Neuronal stem cell (in vitro differentiated cells): ENCODE data around the gene KCNK2.

Experiments used
- DNase-seq: peaks from one replicate; pipeline ENCODE4 v3.0.0-alpha.2; 2013; ENCODE audit warnings: low spot score
- H2AFZ ChIP-seq: one replicate; pipeline ENCODE4 v1.6.1; 2013; ENCODE audit warnings: mild to moderate bottlenecking, low read length, inconsistent platforms
- H2AK5ac ChIP-seq: 2 replicates; pipeline ENCODE4 v1.6.1; 2013; ENCODE audit warnings: low read depth, mild to moderate bottlenecking, inconsistent platforms, low read length, moderate library complexity, mixed read lengths
- H2BK120ac ChIP-seq: 2 replicates; pipeline ENCODE4 v1.6.1; 2013; ENCODE audit warnings: low read depth, mild to moderate bottlenecking, inconsistent platforms, low read length, moderate library complexity, mixed read lengths
- H2BK12ac ChIP-seq: one replicate; pipeline ENCODE4 v1.6.1; 2013; ENCODE audit warnings: low read length, inconsistent platforms
- H2BK15ac ChIP-seq: 2 replicates; pipeline ENCODE4 v1.6.1; 2013; ENCODE audit warnings: mild to moderate bottlenecking, low read length, inconsistent platforms, mixed read lengths
- H2BK5ac ChIP-seq: one replicate; pipeline ENCODE4 v1.6.1; 2013; ENCODE audit warnings: inconsistent platforms, mild to moderate bottlenecking, low read length, moderate library complexity
- H3K14ac ChIP-seq: one replicate; pipeline ENCODE4 v1.6.1; 2013; ENCODE audit warnings: low read length, inconsistent platforms
- H3K18ac ChIP-seq: 2 replicates; pipeline ENCODE4 v1.6.1; 2013; ENCODE audit warnings: low read length, inconsistent platforms
- H3K23ac ChIP-seq: 2 replicates; pipeline ENCODE4 v1.6.1; 2013; ENCODE audit warnings: low read depth, mild to moderate bottlenecking, mixed read lengths, low read length, inconsistent platforms; ENCODE audit not compliant: poor library complexity
- H3K27ac ChIP-seq: replicated peaks from 3 replicates; pipeline ENCODE4 v1.5.1; 2013; ENCODE audit warnings: low read length, inconsistent platforms
- H3K27me3 ChIP-seq, 3 experiments: 2 replicates each; pipeline ENCODE4 v1.6.1; 2013; ENCODE audit warnings: low read length in 3 of 3, mild to moderate bottlenecking in 2 of 3, inconsistent platforms in 1 of 3, low read depth in 1 of 3, mixed read lengths in 1 of 3, moderate library complexity in 1 of 3; ENCODE audit not compliant: control insufficient read depth in 3 of 3, insufficient read depth in 3 of 3
- H3K36me3 ChIP-seq, 2 donors: replicated peaks in 1 of 2; 2 replicates each; pipeline ENCODE4 v1.6.1; 2013; ENCODE audit warnings: low read length in 2 of 2; ENCODE audit not compliant: control insufficient read depth in 2 of 2, insufficient read depth in 2 of 2
- H3K4ac ChIP-seq: 2 replicates; pipeline ENCODE4 v1.6.1; 2013; ENCODE audit warnings: inconsistent platforms, mild to moderate bottlenecking, low read length, moderate library complexity
- H3K4me1 ChIP-seq, 2 donors: 1 replicate in 1 of 2; 2 replicates in 1 of 2; pipeline ENCODE4 v1.6.1; 2013; ENCODE audit warnings: low read length in 2 of 2, low read depth in 1 of 2; ENCODE audit not compliant: control insufficient read depth in 2 of 2, insufficient read depth in 1 of 2
- H3K4me2 ChIP-seq: one replicate; pipeline ENCODE4 v1.6.1; 2013; ENCODE audit warnings: mild to moderate bottlenecking, low read length, inconsistent platforms; ENCODE audit not compliant: insufficient read depth, poor library complexity, severe bottlenecking
- H3K4me3 ChIP-seq, 2 donors: 2 replicates each; pipeline ENCODE4 v1.5.1; 2013; ENCODE audit warnings: low read length in 2 of 2, mild to moderate bottlenecking in 2 of 2, inconsistent platforms in 1 of 2, moderate library complexity in 1 of 2
- H3K79me1 ChIP-seq: one replicate; pipeline ENCODE4 v1.6.1; 2013; ENCODE audit warnings: low read depth, mild to moderate bottlenecking, inconsistent platforms, low read length, moderate library complexity
- H3K9ac ChIP-seq: one replicate; pipeline ENCODE4 v1.6.1; 2013; ENCODE audit warnings: mild to moderate bottlenecking, low read depth, low read length, inconsistent platforms; ENCODE audit not compliant: poor library complexity
- H3K9me3 ChIP-seq, 2 donors: replicated peaks in 1 of 2; 2 replicates each; pipeline versions ENCODE3 to v1.6.1; 2013; ENCODE audit warnings: low read length in 2 of 2, mild to moderate bottlenecking in 2 of 2, inconsistent platforms in 1 of 2, low read depth in 1 of 2, mixed read lengths in 1 of 2, moderate library complexity in 1 of 2; ENCODE audit not compliant: control insufficient read depth in 2 of 2, insufficient read depth in 1 of 2
- H4K8ac ChIP-seq: one replicate; pipeline ENCODE4 v1.6.1; 2013; ENCODE audit warnings: low read depth, mild to moderate bottlenecking, inconsistent platforms, low read length, moderate library complexity
- H4K91ac ChIP-seq: one replicate; pipeline ENCODE4 v1.6.1; 2013; ENCODE audit warnings: low read length, low read depth, mild to moderate bottlenecking, inconsistent platforms; ENCODE audit not compliant: poor library complexity
- WGBS, 2 donors: extraction: QIAGEN DNeasy Blood & Tissue Kit; methylation state at CpG; one replicate each; pipeline ENCODE4 v1.1.7; 2013; ENCODE audit warnings: missing lambda C conversion rate in 2 of 2, mixed read lengths in 1 of 2; ENCODE audit not compliant: insufficient read length in 2 of 2, insufficient replicate concordance in 1 of 2; ENCODE audit errors: extremely low coverage in 2 of 2; 5-methylcytosine and 5-hydroxymethylcytosine counted together

Gene KCNK2

DNA sequence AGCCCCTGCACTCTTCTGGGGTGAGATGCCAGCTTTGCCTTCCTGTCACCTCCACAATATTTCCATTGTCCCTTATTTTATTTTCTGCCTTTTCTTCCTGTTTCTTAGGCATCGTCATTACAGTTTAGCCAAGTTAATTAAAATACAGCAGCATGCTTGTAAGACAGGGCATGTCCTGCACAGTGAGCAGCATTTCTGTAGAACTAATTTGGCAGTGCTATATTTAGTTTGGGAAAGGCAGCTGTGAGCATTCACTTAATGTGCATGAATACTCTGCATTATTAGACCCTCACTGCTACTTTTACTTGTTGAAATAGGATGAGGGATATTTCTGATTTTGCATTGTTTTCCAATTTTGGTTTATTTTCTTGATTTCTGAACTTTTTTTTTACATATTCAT is 133.3 kb downstream of the KCNK2 start:
- no CpG with 5 or more reads among the region's 1 CpG for WGBS, 2 donors

DNA sequence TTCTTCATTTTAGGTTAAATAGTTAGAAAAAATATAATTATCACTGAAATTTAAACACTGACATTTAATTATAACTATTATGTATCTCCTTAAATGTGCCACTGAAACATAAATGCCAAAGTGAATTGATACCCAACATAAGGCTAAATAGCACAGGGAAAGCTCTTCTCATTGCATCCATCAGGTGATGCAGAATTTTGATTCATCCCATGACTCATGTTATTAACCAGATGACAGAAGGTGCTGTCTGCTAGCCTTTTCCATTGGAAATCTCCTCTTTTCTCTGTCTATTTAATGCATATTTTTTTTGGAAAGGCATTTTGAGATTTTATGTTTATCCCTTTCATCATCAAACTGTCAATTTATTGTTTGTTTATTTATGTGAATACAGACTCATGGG is 136.8 kb downstream of the KCNK2 start:
- Histone ChIP-seq H3K9ac (no peak overlapping the region), H3K14ac (no peak overlapping the region), H3K4me1 (no peaks in the 10 kb centered on the region), H2BK120ac (no peak overlapping the region), H3K36me3 (no peaks in the 10 kb centered on the region), H3K79me1 (no peaks in the 10 kb centered on the region), H3K27ac (no peak overlapping the region), H2BK5ac (no peak overlapping the region), H2AK5ac (no peak overlapping the region), H3K27me3 (no peaks in the 10 kb centered on the region), H3K4ac (no peak overlapping the region), H3K18ac (no peak overlapping the region), H3K4me2 (no peak overlapping the region), H2AFZ (no peak overlapping the region), H4K91ac (no peak overlapping the region), H2BK12ac (no peak overlapping the region), H3K4me3 (no peak overlapping the region), H3K23ac (no peak overlapping the region), H4K8ac (no peak overlapping the region), H2BK15ac (no peak overlapping the region), H3K9me3 (no peaks in the 10 kb centered on the region)
- no peak for DNase-seq

More for the DNA sequence above, 133.3 kb downstream of the KCNK2 start:
- H2BK5ac ChIP-seq: no peak overlapping the region
- H2AFZ ChIP-seq: no peak overlapping the region
- no peak overlapping the region for H3K27ac ChIP-seq
- no peak overlapping the region for H2BK120ac ChIP-seq
- H3K27me3 ChIP-seq: no peaks in the 10 kb centered on the region
- no peaks in the 10 kb centered on the region for H3K79me1 ChIP-seq
- H2AK5ac ChIP-seq: no peak overlapping the region
- no peak overlapping the region for H3K4ac ChIP-seq
- peaks cover 0 to 2% of the 10 kb centered on the region in 2 donors for H3K9me3 ChIP-seq
- H3K23ac ChIP-seq: no peak overlapping the region
- H2BK15ac ChIP-seq: no peak overlapping the region
- no peak overlapping the region for H3K4me2 ChIP-seq
- no peak overlapping the region for H3K4me3 ChIP-seq
- H4K8ac ChIP-seq: no peak overlapping the region
- no peak overlapping the region for H4K91ac ChIP-seq
- no peak overlapping the region for H3K18ac ChIP-seq
- no peak overlapping the region for H3K9ac ChIP-seq
- H3K36me3 ChIP-seq: no peaks in the 10 kb centered on the region
- H2BK12ac ChIP-seq: no peak overlapping the region
- DNase-seq: no peak
- peaks cover 0 to 2% of the 10 kb centered on the region in 2 donors for H3K4me1 ChIP-seq
- no peak overlapping the region for H3K14ac ChIP-seq

- DNase-seq: no peak
- Histone ChIP-seq H3K14ac (no peak overlapping the region), H3K36me3 (no peaks in the 10 kb centered on the region), H3K79me1 (no peaks in the 10 kb centered on the region), H3K9me3 (no peaks in the 10 kb centered on the region), H4K91ac (no peak overlapping the region), H2AK5ac (no peak overlapping the region), H3K4me2 (no peak overlapping the region), H3K23ac (no peak overlapping the region), H2BK12ac (no peak overlapping the region), H3K9ac (no peak overlapping the region), H2AFZ (no peak overlapping the region), H2BK15ac (no peak overlapping the region), H3K4me1 (no peaks in the 10 kb centered on the region), H3K27me3 (no peaks in the 10 kb centered on the region), H3K4ac (no peak overlapping the region), H4K8ac (no peak overlapping the region), H2BK120ac (no peak overlapping the region), H3K18ac (no peak overlapping the region), H3K27ac (no peak overlapping the region), H3K4me3 (no peak overlapping the region), H2BK5ac (no peak overlapping the region)
- no CpG with 5 or more reads among the region's 4 CpGs for WGBS, 2 donors
Observed at GRCh38 chr1:215220346-215220745, 137.8 kb downstream of the KCNK2 start.

GRCh38 chr1:215226757-215227156 is 144.2 kb downstream of the KCNK2 start:
- H3K27me3 ChIP-seq: no peaks in the 10 kb centered on the region
- no peak for DNase-seq
- H4K8ac ChIP-seq: no peak overlapping the region
- H2AK5ac ChIP-seq: no peak overlapping the region
- no peak overlapping the region for H3K23ac ChIP-seq
- no peak overlapping the region for H3K4me3 ChIP-seq
- H3K79me1 ChIP-seq: no peaks in the 10 kb centered on the region
- H2AFZ ChIP-seq: no peak overlapping the region
- H3K4me2 ChIP-seq: no peak overlapping the region
- H2BK12ac ChIP-seq: no peak overlapping the region
- H3K9me3 ChIP-seq: no peaks in the 10 kb centered on the region
- no peaks in the 10 kb centered on the region for H3K36me3 ChIP-seq
- WGBS, 2 donors: no CpG with 5 or more reads among the region's 2 CpGs
- H3K4me1 ChIP-seq: no peaks in the 10 kb centered on the region
- no peak overlapping the region for H2BK120ac ChIP-seq
- H3K18ac ChIP-seq: no peak overlapping the region
- H3K14ac ChIP-seq: no peak overlapping the region
- H3K4ac ChIP-seq: no peak overlapping the region
- no peak overlapping the region for H2BK15ac ChIP-seq
- H2BK5ac ChIP-seq: no peak overlapping the region
- H3K9ac ChIP-seq: no peak overlapping the region
- H4K91ac ChIP-seq: no peak overlapping the region
- H3K27ac ChIP-seq: no peak overlapping the region
